Mesendoderm (in vitro differentiated cells): ENCODE measurements around the gene CACTIN.

ENCODE experiments used
- DNase-seq: peaks from one replicate; pipeline ENCODE4 v3.0.0; 2013
- H2AK5ac ChIP-seq: 2 replicates; pipeline ENCODE4 v1.6.1; 2013; ENCODE audit warnings: low read length, inconsistent platforms
- H2BK120ac ChIP-seq: 2 replicates; pipeline ENCODE4 v1.6.1; 2013; ENCODE audit warnings: low read depth, mild to moderate bottlenecking, low read length, moderate library complexity, mixed read lengths
- H2BK15ac ChIP-seq: replicated peaks from 2 replicates; pipeline ENCODE4 v1.6.1; 2013; ENCODE audit warnings: low read depth, mild to moderate bottlenecking, moderate library complexity
- H2BK5ac ChIP-seq: 2 replicates; pipeline ENCODE4 v1.6.1; 2013; ENCODE audit warnings: low read length, inconsistent platforms
- H3K18ac ChIP-seq: 2 replicates; pipeline ENCODE4 v1.6.1; 2013; ENCODE audit warnings: mild to moderate bottlenecking, low read length, mixed read lengths
- H3K23ac ChIP-seq: one replicate; pipeline ENCODE4 v1.6.1; 2013; ENCODE audit warnings: low read length
- H3K27ac ChIP-seq: 2 replicates; pipeline ENCODE4 v1.5.1; 2013; ENCODE audit warnings: low read depth, mild to moderate bottlenecking, inconsistent platforms, low read length, moderate library complexity
- H3K27me3 ChIP-seq: 2 replicates; pipeline ENCODE4 v1.6.1; 2013; ENCODE audit warnings: low read length, control low read depth, mild to moderate bottlenecking, inconsistent platforms; ENCODE audit not compliant: insufficient read depth, poor library complexity
- H3K36me3 ChIP-seq: 2 replicates; pipeline ENCODE4 v1.6.1; 2013; ENCODE audit warnings: low read length, inconsistent platforms; ENCODE audit not compliant: control insufficient read depth, insufficient read depth
- H3K4ac ChIP-seq: one replicate; pipeline ENCODE4 v1.6.1; 2013; ENCODE audit warnings: low read depth, mild to moderate bottlenecking, low read length, moderate library complexity
- H3K4me1 ChIP-seq: 2 replicates; pipeline ENCODE4 v1.6.1; 2013; ENCODE audit warnings: low read depth, low read length, inconsistent platforms; ENCODE audit not compliant: control insufficient read depth
- H3K4me2 ChIP-seq: 2 replicates; pipeline ENCODE4 v1.6.1; 2013; ENCODE audit warnings: low read length
- H3K4me3 ChIP-seq: 2 replicates; pipeline ENCODE4 v1.5.1; 2013; ENCODE audit warnings: mild to moderate bottlenecking, low read length
- H3K56ac ChIP-seq: one replicate; pipeline ENCODE4 v1.6.1; 2013; ENCODE audit warnings: low read length
- H3K79me1 ChIP-seq: 2 replicates; pipeline ENCODE4 v1.6.1; 2013; ENCODE audit warnings: low read length, inconsistent platforms
- H3K79me2 ChIP-seq: 2 replicates; pipeline ENCODE4 v1.6.1; 2013; ENCODE audit warnings: mild to moderate bottlenecking, low read length; ENCODE audit not compliant: control insufficient read depth, insufficient read depth
- H3K9ac ChIP-seq: 2 replicates; pipeline ENCODE4 v1.6.1; 2013; ENCODE audit warnings: low read length, inconsistent platforms
- H4K5ac ChIP-seq: one replicate; pipeline ENCODE4 v1.6.1; 2013; ENCODE audit warnings: low read length
- H4K8ac ChIP-seq: one replicate; pipeline ENCODE4 v1.6.1; 2013; ENCODE audit warnings: low read depth, mild to moderate bottlenecking, control low read depth, low read length, moderate library complexity
- WGBS: extraction: QIAGEN DNeasy Blood & Tissue Kit; methylation state at CpG from one replicate; pipeline ENCODE4 v1.1.7; 2013; ENCODE audit warnings: low lambda C conversion rate, missing lambda C conversion rate; ENCODE audit not compliant: insufficient coverage; ENCODE audit errors: extremely low coverage; 5-methylcytosine and 5-hydroxymethylcytosine counted together

CACTIN gene

GRCh38 chr19:3641515-3642269 lies 15.1 kb upstream of the CACTIN start:
- Histone ChIP-seq H3K4me2 (no peak overlapping the region), H3K4ac (no peak overlapping the region), H3K36me3 (peaks cover 1% of the 10 kb centered on the region), H2BK120ac (no peak overlapping the region), H3K27me3 (no peaks in the 10 kb centered on the region), H3K56ac (no peak overlapping the region), H4K5ac (no peak overlapping the region), H3K18ac (no peak overlapping the region), H2BK5ac (no peak overlapping the region), H3K4me3 (no peak overlapping the region), H2AK5ac (no peak overlapping the region), H3K79me1 (no peaks in the 10 kb centered on the region), H2BK15ac (no peak overlapping the region), H4K8ac (no peak overlapping the region), H3K79me2 (no peaks in the 10 kb centered on the region), H3K27ac (no peak overlapping the region), H3K4me1 (no peaks in the 10 kb centered on the region), H3K23ac (no peak overlapping the region), H3K9ac (no peak overlapping the region)
- WGBS: no CpG with 5 or more reads among the region's 28 CpGs
- no peak for DNase-seq

GRCh38 chr19:3639479-3639878 lies 12.9 kb upstream of the CACTIN start:
- Histone ChIP-seq H3K4me2 (no peak overlapping the region), H2AK5ac (no peak overlapping the region), H4K5ac (no peak overlapping the region), H2BK120ac (no peak overlapping the region), H3K79me2 (no peaks in the 10 kb centered on the region), H3K36me3 (peaks cover 1% of the 10 kb centered on the region), H4K8ac (no peak overlapping the region), H3K18ac (no peak overlapping the region), H3K56ac (no peak overlapping the region), H3K4me3 (no peak overlapping the region), H2BK15ac (no peak overlapping the region), H3K4ac (no peak overlapping the region), H3K27me3 (no peaks in the 10 kb centered on the region), H3K79me1 (no peaks in the 10 kb centered on the region), H2BK5ac (no peak overlapping the region), H3K23ac (no peak overlapping the region), H3K27ac (no peak overlapping the region), H3K4me1 (no peaks in the 10 kb centered on the region), H3K9ac (no peak overlapping the region)
- no peak for DNase-seq
- no CpG with 5 or more reads among the region's 13 CpGs for whole genome bisulfite sequencing

- no peak overlapping the region for H4K5ac ChIP-seq
- no peak overlapping the region for H2AK5ac ChIP-seq
- WGBS: no CpG with 5 or more reads among the region's 55 CpGs
- no peak overlapping the region for H3K18ac ChIP-seq
- H3K79me1 ChIP-seq: no peaks in the 10 kb centered on the region
- H3K36me3 ChIP-seq: peaks cover 1% of the 10 kb centered on the region
- no peak overlapping the region for H2BK5ac ChIP-seq
- no peak overlapping the region for H2BK15ac ChIP-seq
- no peak overlapping the region for H3K27ac ChIP-seq
- no peaks in the 10 kb centered on the region for H3K27me3 ChIP-seq
- H3K4me3 ChIP-seq: no peak overlapping the region
- no peaks in the 10 kb centered on the region for H3K4me1 ChIP-seq
- no peak overlapping the region for H3K56ac ChIP-seq
- no peak overlapping the region for H3K4me2 ChIP-seq
- DNase-seq: no peak
- H4K8ac ChIP-seq: no peak overlapping the region
- H3K23ac ChIP-seq: no peak overlapping the region
- H3K4ac ChIP-seq: no peak overlapping the region
- no peak overlapping the region for H2BK120ac ChIP-seq
- no peaks in the 10 kb centered on the region for H3K79me2 ChIP-seq
- H3K9ac ChIP-seq: no peak overlapping the region
These were observed 11.9 kb upstream of the CACTIN start for GRCh38 chr19:3638208-3639193.

- no peak overlapping the region for H3K4me2 ChIP-seq
- no peaks in the 10 kb centered on the region for H3K4me1 ChIP-seq
- H3K36me3 ChIP-seq: peaks cover 1% of the 10 kb centered on the region
- H3K4me3 ChIP-seq: no peak overlapping the region
- no peaks in the 10 kb centered on the region for H3K79me2 ChIP-seq
- no peak overlapping the region for H2BK120ac ChIP-seq
- H2AK5ac ChIP-seq: no peak overlapping the region
- H3K4ac ChIP-seq: no peak overlapping the region
- no peak overlapping the region for H2BK5ac ChIP-seq
- H2BK15ac ChIP-seq: no peak overlapping the region
- H4K8ac ChIP-seq: no peak overlapping the region
- H3K23ac ChIP-seq: no peak overlapping the region
- H3K79me1 ChIP-seq: no peaks in the 10 kb centered on the region
- H3K9ac ChIP-seq: no peak overlapping the region
- no peaks in the 10 kb centered on the region for H3K27me3 ChIP-seq
- no CpG with 5 or more reads among the region's 23 CpGs for WGBS
- H4K5ac ChIP-seq: no peak overlapping the region
- H3K56ac ChIP-seq: no peak overlapping the region
- no peak overlapping the region for H3K18ac ChIP-seq
- DNase-seq: no peak
- no peak overlapping the region for H3K27ac ChIP-seq
These were observed 11.0 kb upstream of the CACTIN start for GRCh38 chr19:3637621-3638020.

- no peak overlapping the region for H3K4me3 ChIP-seq
- H3K4me2 ChIP-seq: no peak overlapping the region
- no peaks in the 10 kb centered on the region for H3K4me1 ChIP-seq
- H3K79me2 ChIP-seq: no peaks in the 10 kb centered on the region
- no peaks in the 10 kb centered on the region for H3K79me1 ChIP-seq
- no CpG with 5 or more reads among the region's 20 CpGs for WGBS
- no peak overlapping the region for H3K9ac ChIP-seq
- no peak overlapping the region for H3K4ac ChIP-seq
- H3K18ac ChIP-seq: no peak overlapping the region
- no peak overlapping the region for H4K8ac ChIP-seq
- H4K5ac ChIP-seq: no peak overlapping the region
- H2BK120ac ChIP-seq: no peak overlapping the region
- H3K23ac ChIP-seq: no peak overlapping the region
- no peak overlapping the region for H3K27ac ChIP-seq
- no peak overlapping the region for H2BK5ac ChIP-seq
- H3K27me3 ChIP-seq: no peaks in the 10 kb centered on the region
- H3K36me3 ChIP-seq: peaks cover 1% of the 10 kb centered on the region
- DNase-seq: no peak
- no peak overlapping the region for H3K56ac ChIP-seq
- no peak overlapping the region for H2BK15ac ChIP-seq
- H2AK5ac ChIP-seq: no peak overlapping the region
These were observed 10.4 kb upstream of the CACTIN start for GRCh38 chr19:3636962-3637361.
